ENCODE data around the gene NPAS2.

Gene NPAS2

GRCh38 chr2:100988630-100989417 is 168.9 kb downstream of the NPAS2 start:
- TF ChIP-seq CTCF (IDR thresholded peaks at IDR 0.05; ENCODE audit: low read depth, low read length, missing control alignments): no peak
- no peak for DNase-seq (ENCODE audit: low read depth)
- no peak overlapping the region for H3K4me3 ChIP-seq (ENCODE audit: low read depth, low read length)

GRCh38 chr2:100989666-100990065 is 169.7 kb downstream of the NPAS2 start:
- no peak for TF ChIP-seq CTCF (IDR thresholded peaks at IDR 0.05; ENCODE audit: low read depth, low read length, missing control alignments)
- no peak overlapping the region for H3K4me3 ChIP-seq (ENCODE audit: low read depth, low read length)
- DNase-seq (ENCODE audit: low read depth): no peak

GRCh38 chr2:100990166-100990565 is 170.2 kb downstream of the NPAS2 start:
- TF ChIP-seq CTCF (IDR thresholded peaks at IDR 0.05; ENCODE audit: low read depth, low read length, missing control alignments): no peak
- DNase-seq (ENCODE audit: low read depth): no peak
- H3K4me3 ChIP-seq (ENCODE audit: low read depth, low read length): no peak overlapping the region

DNA sequence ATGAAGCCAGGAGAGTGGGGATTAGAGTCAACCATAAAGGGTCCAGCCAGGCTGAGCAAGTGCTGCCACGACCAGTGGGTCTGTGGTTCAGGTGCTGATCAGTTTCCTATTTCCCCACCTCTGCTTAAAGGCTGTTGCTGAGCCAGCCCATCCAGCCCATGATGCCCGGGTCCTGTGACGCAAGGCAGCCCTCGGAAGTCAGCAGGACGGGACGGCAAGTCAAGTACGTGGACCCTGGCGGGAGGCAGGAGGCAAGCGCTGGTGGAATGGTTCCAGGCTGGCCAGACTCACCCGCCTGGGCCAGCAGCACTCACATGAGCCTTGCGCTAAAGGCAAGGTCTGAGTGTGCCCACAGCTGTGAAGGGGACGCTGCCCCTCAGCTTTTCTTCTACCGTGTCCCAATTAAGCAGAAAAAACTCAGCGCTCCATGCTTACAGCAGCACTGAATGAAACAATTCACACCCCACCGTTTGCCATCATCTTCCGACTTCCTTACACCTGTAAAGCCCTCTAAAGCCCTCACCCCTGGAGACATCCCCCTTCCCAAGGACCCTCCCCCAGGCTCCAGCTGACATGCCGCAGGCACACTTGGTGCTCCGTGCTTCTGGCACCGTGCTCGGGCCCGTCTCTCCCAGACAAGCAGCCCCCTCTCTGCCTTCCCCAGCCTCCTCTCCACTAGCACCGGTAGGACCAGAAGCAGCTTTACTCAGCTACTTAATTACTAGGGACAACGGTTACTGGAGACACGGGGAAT is 170.9 kb downstream of the NPAS2 start:
- TF ChIP-seq CTCF (IDR thresholded peaks at IDR 0.05; ENCODE audit: low read depth, low read length, missing control alignments): no peak
- no peak overlapping the region for H3K4me3 ChIP-seq (ENCODE audit: low read depth, low read length)
- no peak for DNase-seq (ENCODE audit: low read depth)

DNA sequence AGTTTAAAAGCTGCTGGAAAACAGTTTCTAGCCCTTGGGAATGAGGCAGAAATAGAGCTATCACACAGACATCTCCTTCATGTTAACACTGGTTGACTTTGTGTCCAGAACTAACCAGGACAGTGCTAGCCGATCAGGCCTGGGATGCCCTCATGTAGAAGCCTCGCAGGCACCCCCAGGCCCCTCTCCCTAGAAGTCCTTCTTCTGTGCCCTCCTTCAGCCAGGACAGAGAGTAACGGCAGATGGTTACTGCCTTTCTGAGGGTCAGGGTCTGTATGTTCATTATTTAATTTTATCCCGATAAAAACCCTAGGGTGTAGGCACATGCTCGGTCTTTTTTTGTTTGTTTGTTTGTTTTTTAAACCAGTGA is 171.4 kb downstream of the NPAS2 start:
- no peak overlapping the region for H3K4me3 ChIP-seq (ENCODE audit: low read depth, low read length)
- no peak for TF ChIP-seq CTCF (IDR thresholded peaks at IDR 0.05; ENCODE audit: low read depth, low read length, missing control alignments)

DNA sequence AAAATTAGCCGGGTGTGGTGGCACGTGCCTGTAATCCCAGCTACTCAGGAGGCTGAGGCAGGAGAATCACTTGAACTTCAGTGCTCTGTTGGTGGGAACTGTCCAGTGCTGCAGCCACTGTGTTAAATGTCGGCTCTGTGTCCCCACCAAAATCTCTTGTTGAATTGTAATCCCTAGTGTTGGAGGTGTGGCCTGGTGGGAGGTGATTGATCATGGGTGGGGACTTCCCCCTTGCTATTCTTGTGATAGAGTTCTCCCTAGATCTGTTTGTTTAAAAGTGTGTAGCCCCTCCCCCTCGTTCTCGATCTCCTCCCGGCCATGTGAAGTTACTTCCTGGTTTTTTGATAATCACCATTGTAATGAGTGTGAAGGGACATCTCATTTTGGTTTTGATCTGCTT is 172.3 kb downstream of the NPAS2 start:
- no peak for TF ChIP-seq CTCF (IDR thresholded peaks at IDR 0.05; ENCODE audit: low read depth, low read length, missing control alignments)
- DNase-seq (ENCODE audit: low read depth): no peak
- no peak overlapping the region for H3K4me3 ChIP-seq (ENCODE audit: low read depth, low read length)

More for the DNA sequence above, 171.4 kb downstream of the NPAS2 start:
- no peak for DNase-seq (ENCODE audit: low read depth)
